ENCODE results near the gene MAPK1IP1L. TPM values are rescaled to one million over a fixed set of nuclear protein-coding genes. Genes with fewer than 3 reads are reported as not detected.
A peak's percentile ranks its signal among the peaks of the same experiment; 100 is the strongest.

The MAPK1IP1L gene
- total and polyA plus RNA-seq, 9 donors, result 35.6 to 130 (median 75.6) TPM

DNA sequence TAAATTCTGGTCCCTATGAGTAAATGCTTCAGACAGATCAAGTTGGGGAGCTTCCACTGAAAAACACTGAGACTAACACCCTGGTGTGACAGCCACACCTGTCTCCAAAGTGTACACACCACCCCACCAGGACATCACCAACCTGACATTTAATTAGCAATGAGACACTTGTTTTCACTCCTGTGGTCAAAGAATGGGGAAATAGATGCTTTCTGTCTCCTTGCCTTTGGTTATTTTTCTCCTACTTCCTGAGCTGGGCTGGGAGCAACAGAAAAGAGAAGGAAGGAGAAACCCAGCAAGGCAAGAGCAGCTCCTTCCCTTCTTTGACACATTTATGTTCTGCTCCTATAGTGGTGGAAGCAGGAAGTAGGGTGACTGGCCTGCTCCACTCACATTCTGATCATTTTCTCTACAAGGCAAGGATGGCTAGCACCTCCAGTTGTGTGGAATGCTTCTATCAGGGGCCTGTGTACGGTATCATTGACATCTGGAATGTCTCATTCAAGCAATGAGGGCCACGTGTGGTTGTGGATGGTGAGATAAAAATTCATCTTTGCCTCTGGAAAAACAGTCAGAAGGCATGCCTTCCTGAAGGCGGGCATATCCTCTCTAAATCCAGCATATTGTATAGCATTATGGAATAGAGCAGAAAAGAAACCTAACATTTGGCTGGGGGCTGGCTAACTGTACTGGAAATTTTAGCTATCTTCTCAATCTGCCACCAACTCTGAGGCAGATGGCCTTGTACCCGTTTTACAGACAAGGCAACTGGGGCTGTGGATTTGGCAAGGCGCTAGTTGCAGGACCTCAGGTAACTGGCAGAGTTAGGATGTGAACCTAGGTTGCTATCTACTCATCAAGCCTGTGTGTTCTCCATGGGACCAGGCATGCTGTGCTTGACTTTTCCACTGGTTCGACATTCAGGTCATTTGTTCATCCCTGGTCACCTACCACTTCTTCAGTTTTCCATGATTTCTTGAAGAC is 52.8 kb downstream of the MAPK1IP1L start:
- H3K4me3 ChIP-seq, result no peak overlapping the region
- TF ChIP-seq EP300 (IDR thresholded peaks at IDR 0.05), result no peak
- TF ChIP-seq, protein P1, sequence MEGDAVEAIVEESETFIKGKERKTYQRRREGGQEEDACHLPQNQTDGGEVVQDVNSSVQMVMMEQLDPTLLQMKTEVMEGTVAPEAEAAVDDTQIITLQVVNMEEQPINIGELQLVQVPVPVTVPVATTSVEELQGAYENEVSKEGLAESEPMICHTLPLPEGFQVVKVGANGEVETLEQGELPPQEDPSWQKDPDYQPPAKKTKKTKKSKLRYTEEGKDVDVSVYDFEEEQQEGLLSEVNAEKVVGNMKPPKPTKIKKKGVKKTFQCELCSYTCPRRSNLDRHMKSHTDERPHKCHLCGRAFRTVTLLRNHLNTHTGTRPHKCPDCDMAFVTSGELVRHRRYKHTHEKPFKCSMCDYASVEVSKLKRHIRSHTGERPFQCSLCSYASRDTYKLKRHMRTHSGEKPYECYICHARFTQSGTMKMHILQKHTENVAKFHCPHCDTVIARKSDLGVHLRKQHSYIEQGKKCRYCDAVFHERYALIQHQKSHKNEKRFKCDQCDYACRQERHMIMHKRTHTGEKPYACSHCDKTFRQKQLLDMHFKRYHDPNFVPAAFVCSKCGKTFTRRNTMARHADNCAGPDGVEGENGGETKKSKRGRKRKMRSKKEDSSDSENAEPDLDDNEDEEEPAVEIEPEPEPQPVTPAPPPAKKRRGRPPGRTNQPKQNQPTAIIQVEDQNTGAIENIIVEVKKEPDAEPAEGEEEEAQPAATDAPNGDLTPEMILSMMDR (IDR thresholded peaks at IDR 0.05), result no peak
- no peak for TF ChIP-seq POLR2A (IDR thresholded peaks at IDR 0.05)
- WGBS, 3 donors, result 94 to 95% (median 94%) methylated on average over 6 of the region's 6 CpGs
- H3K27ac ChIP-seq, result peak overlapping the region; percentile 80 to 91
- DNase-seq, result no peak
- H3K36me3 ChIP-seq, result no peaks in the 10 kb centered on the region
- H3K9me3 ChIP-seq, result no peaks in the 10 kb centered on the region
- H3K4me1 ChIP-seq (ENCODE audit: insufficient read depth), result peaks cover 42% of the 10 kb centered on the region
- intact Hi-C loops (cut with DNase I), result no loop called here
- no peaks in the 10 kb centered on the region for H3K27me3 ChIP-seq

GRCh38 chr14:55105991-55106390 is 54.5 kb downstream of the MAPK1IP1L start:
- H3K36me3 ChIP-seq, result no peaks in the 10 kb centered on the region
- no peaks in the 10 kb centered on the region for H3K27me3 ChIP-seq
- no peak for DNase-seq
- H3K4me3 ChIP-seq, result no peak overlapping the region
- peak overlapping the region in 1 of 2 donors; percentile 26 for H3K27ac ChIP-seq
- H3K9me3 ChIP-seq, result no peaks in the 10 kb centered on the region
- intact Hi-C loops (cut with DNase I), result loop anchor here in 1 of 4 donors (2.0 kb wide), 1 partner anchor 23 kb away; the partner anchor contains the start of gene LGALS3
- TF ChIP-seq, protein P1 (IDR thresholded peaks at IDR 0.05), result no peak
- TF ChIP-seq POLR2A (IDR thresholded peaks at IDR 0.05), result no peak
- no peak for TF ChIP-seq EP300 (IDR thresholded peaks at IDR 0.05)
- WGBS, 3 donors, result 87 to 88% (median 88%) methylated on average over 7 of the region's 7 CpGs
- H3K4me1 ChIP-seq (ENCODE audit: insufficient read depth), result peaks cover 39% of the 10 kb centered on the region

DNA sequence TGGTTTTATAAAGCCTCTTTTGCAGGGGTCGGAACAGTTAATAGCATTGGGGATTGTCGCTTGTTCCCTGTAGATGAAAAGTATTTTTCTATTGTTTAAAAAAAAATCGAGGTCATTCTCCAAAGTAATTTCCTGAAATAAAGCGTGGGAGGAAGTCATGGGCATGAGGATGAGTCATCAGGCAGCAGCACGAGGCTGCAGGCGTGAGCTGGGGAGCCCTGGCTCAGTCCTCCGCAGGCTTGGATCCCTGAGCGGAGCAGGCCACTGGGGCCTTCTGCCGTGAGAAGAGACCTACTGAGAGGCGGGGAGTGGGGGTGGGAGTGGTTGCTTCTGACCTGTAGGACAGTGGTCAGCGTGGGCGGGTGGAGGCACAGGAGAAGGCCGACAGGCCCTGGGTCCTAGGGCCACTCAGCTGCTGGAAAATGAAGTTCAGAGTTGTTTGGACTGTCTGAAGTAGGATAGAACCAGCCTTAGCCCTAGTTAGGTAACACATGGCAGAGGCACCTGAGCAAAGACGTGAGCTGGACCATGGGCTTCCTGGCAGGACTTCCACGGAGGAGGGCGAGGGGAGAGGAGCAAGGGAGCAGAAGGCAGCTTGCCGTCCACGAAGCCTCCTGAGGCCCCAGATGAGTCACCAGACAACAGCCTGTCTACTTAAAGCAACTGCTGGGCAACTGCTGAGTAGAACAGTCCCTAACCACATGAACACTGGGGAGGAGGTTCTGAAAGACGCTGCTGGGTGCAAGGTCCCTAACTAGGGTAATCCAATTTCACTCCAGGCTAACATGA is 56.5 kb downstream of the MAPK1IP1L start:
- peak; percentile 91 to 94 (median 94) for DNase-seq
- Histone ChIP-seq H3K27me3 (no peaks in the 10 kb centered on the region), H3K27ac (peak overlapping the region; percentile 88 to 93), H3K4me3 (no peak overlapping the region), H3K36me3 (no peaks in the 10 kb centered on the region), H3K4me1 (ENCODE audit: insufficient read depth) (peaks cover 32% of the 10 kb centered on the region), H3K9me3 (no peaks in the 10 kb centered on the region)
- 8 to 12% (median 11%) methylated on average over 19 of the region's 19 CpGs for WGBS, 3 donors
- TF ChIP-seq POLR2A (IDR thresholded peaks at IDR 0.05) (peak; percentile 57), EP300 (IDR thresholded peaks at IDR 0.05) (peak; percentile 94)
- TF ChIP-seq, protein P1 (IDR thresholded peaks at IDR 0.05), result no peak
- intact Hi-C loops (cut with DNase I), result loop anchor here in 1 of 4 donors (2.0 kb wide), 1 partner anchor 21 kb away; the partner anchor contains the start of gene LGALS3

DNA sequence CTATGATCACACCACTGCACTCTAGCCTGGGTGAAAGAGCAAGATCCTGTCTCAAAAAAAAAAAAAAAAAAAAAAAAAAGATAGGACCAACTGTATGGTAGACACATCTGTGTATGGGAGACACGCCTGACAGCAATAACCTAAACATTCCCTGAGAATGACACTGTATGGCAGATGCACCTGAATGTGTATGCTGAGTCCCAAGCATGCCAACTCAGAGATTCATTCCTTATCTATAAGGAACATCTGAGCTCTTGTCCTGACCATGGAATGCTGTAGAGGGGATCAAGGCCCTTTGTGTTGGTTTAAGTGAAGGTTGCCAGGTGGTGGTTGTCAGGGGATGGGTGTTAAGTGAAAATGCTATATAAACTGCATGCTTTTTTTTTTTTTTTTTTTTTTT is 58.4 kb downstream of the MAPK1IP1L start:
- Histone ChIP-seq H3K27me3 (no peaks in the 10 kb centered on the region), H3K36me3 (no peaks in the 10 kb centered on the region), H3K9me3 (no peaks in the 10 kb centered on the region), H3K4me3 (no peak overlapping the region), H3K27ac (no peak overlapping the region), H3K4me1 (ENCODE audit: insufficient read depth) (peaks cover 19% of the 10 kb centered on the region)
- 93 to 100% (median 100%) methylated on average over 1 of the region's 1 CpG for WGBS, 3 donors
- intact Hi-C loops (cut with DNase I), result no loop called here
- DNase-seq, result no peak
- TF ChIP-seq POLR2A (IDR thresholded peaks at IDR 0.05) (no peak), EP300 (IDR thresholded peaks at IDR 0.05) (no peak)
- TF ChIP-seq, protein P1 (IDR thresholded peaks at IDR 0.05), result no peak
